ENCODE data around the gene RICTOR.

Gene RICTOR

DNA sequence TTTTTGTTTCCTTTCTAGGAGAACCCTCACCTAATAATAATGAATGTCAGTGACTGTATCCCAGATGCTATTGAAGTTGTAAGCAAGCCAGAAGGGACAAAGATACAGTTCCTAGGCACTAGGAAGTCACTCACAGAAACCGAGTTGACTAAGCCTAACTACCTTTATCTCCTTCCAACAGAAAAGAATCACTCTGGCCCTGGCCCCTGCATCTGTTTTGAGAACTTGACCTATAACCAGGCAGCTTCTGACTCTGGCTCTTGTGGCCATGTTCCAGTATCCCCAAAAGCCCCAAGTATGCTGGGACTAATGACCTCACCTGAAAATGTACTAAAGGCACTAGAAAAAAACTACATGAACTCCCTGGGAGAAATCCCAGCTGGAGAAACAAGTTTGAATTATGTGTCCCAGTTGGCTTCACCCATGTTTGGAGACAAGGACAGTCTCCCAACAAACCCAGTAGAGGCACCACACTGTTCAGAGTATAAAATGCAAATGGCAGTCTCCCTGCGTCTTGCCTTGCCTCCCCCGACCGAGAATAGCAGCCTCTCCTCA lies 141.3 kb downstream of the RICTOR start:
- no peak for DNase-seq

DNA sequence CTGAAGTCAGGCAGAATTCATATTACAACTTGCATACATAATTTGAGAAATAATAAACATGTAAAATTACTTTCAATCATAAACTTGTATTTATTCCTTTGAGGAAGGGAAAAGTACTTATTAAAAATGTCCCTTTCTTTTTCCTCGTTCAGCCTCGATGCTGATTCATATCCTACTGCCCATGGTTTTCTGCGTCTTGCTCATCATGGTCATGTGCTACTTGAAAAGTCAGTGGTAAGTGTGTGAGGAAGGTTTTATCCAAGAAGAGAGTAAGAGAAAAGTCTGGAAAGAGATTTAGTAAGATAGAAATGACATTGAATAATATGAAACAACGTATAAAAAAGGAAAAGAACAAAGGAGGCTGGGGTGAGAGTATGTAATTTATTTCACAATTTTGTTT lies 142.5 kb downstream of the RICTOR start:
- no peak for DNase-seq

DNA sequence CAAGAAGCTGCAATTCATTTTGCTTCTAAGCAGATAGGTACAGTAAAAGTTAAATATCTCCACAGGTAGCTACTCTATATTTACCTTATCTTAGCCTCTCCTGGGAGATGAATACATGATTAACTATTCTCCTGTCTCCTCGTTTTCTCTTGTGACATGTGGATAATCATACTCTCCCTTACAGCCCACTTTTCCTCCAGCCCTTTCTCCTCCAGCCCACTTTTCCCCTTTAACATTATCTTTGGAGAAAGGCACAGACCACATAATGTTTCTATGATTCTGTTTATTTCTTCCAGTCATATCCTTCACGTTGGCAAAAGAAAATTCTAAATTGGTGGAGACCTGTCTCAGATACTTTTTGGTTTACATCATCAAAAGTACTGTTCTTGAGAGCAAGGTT lies 144.4 kb downstream of the RICTOR start:
- DNase-seq, result no peak

DNA sequence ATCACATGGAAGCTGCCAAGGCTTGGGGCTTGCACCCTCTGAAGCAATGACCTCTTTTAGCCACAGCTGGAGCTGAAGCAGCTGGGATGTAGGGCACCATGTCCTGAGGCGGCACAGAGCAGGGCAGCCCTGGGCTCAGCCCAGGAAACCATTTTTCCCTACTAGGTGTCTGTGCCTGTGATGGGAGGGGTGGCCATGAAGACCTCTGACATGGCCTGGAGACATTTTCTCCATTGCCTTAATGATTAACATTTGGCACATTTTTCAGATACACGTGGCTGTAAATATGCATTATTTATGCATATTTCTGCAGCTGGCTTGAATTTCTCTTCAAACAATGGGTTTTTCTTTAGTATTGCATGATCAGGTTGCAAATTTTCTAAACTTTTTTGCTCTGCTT lies 146.7 kb downstream of the RICTOR start:
- no peak for DNase-seq

DNA sequence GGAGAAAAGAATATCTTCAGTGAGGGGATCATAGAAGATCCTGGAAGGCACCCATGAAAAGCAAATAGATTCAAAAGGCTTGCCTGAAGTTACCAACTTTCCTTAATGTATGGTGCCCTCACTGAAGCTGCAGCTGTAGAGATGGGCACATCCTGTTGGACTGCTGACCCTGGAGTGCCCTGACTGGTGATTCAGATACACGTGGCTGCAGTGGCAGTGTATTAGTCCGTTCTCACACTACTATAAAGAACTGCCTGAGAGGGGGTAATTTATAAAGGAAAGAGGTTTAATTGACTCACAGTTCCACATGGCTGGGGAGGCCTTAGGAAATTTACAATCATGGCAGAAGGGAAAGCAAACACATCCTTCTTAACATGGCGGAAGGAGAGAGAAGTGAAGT lies 148.1 kb downstream of the RICTOR start:
- no peak for DNase-seq

DNA sequence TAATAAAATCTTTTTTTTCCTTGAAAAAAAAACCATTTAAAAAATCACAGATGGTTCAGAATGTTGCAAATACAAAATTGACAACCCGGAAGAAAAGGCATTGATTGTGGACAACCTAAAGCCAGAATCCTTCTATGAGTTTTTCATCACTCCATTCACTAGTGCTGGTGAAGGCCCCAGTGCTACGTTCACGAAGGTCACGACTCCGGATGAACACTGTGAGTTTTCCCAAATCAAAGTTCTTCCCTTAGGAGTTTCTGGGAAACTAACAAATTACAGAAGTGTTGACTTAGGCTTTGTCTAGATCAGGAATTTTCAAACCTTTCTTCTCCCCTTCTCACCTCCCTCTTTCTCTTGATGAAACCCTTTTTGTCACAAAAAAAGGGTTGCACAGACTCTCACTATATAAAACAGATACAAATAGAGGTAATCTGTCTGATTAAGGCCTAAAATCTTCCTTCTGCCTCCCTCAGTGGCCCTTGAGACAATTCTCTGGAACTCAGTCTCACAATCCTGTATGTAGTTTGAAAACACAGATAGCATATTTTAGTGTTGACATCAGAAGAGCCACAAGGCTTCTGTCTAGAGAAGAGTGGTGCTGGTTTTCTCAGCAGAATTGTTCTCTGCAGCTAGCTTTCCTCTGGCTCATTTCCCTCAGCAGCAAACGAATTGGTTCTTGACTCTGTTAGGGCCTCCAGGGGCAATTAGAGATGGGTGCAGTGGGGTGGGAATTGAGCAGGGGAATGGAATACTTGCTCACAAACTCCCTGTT lies 148.9 kb downstream of the RICTOR start:
- no peak for DNase-seq

DNA sequence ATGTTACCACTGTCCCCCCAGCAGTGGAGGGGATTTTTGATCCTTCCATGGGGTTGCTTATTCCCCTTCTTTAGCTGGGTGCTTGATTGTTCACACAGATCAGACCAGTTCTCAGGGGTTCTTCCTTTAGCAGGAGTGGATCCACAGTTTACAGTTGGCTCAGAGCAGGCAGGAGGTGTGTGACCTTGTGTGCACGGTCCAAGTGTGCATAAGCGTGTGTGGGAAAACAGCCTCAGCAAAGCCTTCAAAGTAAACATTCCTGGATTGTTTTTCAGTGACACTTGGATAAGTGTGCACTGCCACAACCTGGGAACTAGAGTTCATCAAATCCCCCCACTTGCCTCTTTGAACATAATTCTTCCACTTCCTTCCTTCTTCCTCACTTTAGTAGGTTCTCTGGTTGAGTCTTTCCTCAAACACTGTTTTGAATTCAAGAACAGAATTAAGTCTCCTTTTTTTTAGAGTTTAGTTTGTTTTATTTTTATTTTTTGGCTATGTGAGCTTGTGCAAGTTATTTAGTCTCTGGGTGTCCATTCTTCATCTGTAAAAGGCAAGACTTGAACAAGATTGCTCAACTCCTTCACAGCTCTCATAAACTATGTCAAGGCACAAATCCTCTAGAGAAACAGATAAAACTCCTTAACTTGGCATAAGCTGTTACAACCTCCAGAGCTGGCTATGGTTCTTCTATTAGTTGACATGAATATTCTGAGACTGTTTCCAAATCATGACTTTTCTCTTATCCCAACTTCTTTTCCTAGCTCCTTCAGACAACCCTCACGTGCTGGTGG lies 150.3 kb downstream of the RICTOR start:
- no peak for DNase-seq

DNA sequence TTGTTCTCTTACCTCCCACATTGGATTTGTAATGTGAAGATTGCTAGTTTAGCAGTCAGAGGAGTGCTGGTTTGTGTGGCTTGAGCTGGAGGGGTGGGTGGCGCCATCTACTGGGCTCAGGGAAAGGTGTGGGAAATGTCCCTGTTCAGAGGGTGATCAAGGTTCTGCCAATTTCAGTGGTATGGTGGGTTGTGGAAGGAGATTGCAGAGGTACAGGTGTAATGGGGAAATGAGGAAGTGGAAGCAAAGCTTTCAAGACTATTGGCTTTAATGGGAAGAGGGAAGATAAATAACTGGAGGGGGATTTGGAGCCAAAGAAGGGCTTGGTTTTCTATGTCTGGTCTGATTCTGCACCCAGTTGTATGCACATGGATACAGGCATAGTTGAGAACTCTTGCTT lies 152.0 kb downstream of the RICTOR start:
- peak; percentile 41 to 81 for DNase-seq

DNA sequence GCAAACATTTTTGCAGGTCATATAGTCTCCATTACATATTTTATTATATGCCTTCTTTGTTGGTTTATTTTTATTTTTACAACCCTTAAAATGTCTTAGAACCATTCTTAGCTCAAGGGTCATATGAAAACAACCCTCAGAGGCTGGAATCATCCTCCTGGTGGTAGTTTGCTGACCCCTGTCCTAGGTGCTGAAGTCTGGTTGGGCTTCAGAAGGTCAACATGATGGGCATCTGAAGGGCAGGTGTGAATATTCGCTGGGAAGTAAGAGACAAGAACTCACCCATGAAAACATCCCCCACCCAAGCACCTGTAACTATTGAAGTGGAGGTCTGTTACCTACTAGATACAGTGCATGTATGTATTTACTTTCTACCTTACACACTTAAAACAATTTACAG lies 153.0 kb downstream of the RICTOR start:
- DNase-seq, result no peak

DNA sequence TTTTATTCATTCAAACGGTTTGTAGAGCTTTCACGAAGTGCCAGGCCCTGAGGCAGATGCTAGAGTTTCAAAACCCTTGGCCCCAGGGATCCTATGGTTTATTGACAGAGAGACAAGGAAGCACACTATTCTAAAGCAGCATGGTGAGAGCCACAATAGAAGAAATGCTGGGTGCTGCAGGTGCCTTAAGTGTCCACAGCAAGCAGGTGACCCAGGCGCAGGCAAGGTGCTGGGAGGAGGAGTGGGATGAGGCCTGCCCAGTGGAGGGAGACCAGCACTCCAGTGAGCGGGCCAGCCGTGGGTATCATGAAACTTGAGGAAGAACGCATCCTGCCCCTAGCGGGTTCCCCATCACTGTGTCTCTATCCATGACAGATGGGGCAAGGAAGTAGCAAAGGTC lies 157.4 kb downstream of the RICTOR start:
- DNase-seq, result no peak

DNA sequence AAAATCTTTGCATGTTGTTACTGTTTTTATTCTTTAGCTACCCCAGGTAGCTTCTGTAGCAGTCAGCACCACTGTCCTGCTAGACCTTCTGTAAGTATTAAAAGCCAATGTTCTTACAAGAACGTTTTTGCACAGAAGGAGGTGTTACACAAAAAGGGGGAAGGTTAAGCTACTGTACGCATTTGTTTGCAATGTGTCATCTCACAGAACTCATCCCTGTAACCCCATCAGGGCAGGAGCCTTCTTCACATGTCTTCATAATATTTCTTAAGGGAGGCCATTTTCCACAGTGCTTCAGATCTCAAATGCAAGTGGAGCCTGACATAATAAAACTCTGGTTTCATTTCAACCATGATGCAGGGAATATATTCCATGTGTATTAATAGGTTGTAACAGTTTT lies 160.5 kb downstream of the RICTOR start:
- no peak for DNase-seq

DNA sequence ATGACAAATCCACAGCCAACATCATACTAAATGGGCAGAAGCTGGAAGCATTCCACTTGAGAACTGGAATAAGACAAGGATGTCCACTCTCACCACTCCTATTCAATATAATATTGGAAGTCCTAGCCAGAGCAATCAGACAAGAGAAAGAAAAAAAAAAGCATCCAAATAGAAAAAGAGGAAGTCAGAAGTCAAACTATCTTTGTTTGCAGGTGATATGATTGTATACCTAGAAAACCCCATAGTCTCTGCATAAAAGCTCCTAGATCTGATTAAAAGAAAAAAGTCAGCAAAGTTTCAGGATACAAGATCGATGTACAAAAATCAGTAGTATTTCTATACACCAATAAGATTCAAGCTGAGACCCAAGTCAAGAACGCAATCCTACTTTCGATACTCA lies 162.3 kb downstream of the RICTOR start:
- DNase-seq, result no peak

DNA sequence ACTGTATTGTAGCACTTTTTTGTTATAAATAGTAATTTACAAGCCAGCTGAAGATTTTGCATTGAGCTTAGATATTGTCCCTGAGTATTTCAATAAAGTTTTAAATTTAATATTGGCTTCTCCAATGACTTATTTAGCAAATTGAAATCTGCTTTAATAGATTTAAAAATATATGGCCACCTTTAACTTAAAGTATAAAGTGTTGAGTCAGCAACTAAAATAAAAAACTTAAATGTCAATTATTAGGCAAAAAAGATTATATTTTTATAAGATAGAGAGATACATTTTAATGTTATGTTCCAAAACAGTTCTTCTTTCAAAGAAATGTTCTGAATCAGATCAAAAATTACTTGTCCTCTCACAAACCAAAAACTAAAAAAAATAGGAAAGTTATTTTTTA lies 167.7 kb downstream of the RICTOR start:
- no peak for DNase-seq

DNA sequence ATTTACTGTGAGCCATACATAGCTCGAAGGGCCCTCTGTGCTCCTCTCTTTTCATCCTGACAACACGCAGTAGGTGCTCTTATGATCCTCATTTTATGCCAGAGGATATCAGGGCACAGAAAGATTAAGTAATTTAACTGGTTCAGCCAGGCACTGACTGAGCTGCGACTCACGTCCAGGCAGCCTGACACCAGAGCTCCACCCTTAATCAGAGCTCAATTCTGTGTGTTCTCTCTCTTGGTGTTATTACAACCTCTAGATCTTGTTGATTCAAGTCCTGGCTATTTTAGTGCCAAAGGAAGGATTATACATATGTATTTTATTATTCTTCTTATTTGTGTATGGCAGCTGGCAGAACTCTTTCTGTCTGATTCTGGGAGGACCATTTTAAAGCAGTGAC lies 168.7 kb downstream of the RICTOR start:
- no peak for DNase-seq

DNA sequence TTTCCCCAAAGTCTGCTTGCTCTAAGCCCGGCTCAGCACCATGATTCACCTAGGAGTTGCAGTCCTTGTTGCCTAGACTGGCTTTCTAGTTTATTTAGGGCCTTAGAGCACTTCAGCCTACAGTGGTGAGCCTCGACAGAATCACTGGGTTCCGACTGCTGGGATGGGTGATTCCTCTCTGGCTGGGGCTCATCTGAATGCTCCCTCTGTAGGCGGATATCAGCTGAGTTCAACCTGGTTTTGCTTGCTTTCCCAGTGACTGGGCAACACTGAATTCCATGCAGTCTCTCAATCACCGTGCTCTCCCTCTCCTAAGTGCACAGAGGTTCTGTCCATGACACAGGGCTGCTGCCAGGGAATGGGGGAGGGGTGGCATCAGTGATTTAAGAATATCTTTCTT lies 174.3 kb downstream of the RICTOR start:
- DNase-seq, result no peak

DNA sequence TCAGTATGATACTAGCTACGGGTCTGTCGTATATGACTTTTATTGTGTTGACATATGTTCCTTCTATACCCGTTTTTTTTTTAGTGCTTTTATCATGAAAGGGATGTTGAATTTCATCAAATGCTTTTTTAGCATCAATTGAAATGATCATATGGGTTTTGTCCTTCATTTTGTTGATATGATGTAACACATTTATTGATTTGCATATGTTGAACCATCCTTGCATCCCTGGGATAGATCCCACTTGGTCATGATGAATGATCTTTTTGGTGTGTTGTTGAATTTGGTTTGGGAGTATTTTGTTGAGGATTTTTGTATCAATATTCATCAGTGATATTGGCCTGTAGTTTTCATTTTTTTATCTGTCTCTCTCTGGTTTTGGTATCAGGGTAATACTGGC lies 177.4 kb downstream of the RICTOR start:
- DNase-seq, result no peak

DNA sequence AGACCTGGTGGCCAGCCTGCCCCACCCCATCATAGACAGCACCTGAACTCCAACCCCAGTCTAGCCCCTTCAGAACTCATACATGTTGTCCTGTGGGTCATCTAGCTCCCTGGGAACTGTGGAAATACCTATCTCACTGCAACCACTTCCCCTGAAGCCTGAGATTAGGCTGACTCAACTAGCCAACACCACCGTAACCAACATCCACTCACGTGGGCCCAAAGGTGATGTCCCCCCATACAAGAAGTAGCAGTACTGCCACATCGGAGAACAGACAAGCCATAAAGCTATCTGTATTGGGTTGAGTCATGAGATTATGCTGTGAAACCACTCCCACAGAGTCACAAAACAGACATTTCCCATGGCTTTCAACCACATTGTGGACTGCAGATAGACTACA lies 181.8 kb downstream of the RICTOR start:
- no peak for DNase-seq

DNA sequence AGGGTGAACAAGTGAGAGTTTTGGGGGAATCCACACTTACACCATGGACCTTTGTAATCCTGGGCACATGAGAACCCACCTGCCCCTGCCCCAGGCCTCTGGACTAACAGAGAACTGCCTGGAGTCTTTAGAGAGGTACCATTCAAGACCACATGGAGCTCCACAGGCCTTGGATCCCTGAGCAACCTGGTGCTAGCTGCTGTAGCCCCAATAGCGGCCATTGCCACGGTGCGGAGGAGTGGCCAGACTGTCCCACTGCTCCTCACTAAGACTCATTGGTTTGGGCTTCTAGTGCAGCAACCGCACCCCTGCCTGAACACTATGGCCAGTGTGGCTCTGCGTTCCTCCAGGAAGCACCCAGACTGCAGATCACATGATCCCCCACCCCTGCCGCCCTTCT lies 182.6 kb downstream of the RICTOR start:
- no peak for DNase-seq

DNA sequence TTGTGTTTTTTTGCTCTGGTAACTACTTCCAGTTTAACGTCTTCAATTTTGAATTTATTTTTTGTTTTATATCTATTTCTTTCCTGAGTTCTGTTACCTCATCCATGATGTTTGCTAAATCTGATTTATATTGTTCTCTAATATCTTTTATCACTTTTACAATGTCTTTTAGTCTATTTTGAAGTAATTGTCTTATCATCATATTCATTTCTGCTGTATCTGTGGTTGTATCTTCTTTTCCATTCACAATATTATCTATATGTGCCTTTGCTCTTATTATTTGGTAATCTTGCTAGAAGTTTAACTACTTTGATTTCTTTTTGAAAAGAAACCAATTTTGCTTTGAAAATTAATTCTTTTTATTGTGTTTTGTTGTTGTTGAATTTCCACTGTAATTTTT lies 184.8 kb downstream of the RICTOR start:
- DNase-seq, result no peak

DNA sequence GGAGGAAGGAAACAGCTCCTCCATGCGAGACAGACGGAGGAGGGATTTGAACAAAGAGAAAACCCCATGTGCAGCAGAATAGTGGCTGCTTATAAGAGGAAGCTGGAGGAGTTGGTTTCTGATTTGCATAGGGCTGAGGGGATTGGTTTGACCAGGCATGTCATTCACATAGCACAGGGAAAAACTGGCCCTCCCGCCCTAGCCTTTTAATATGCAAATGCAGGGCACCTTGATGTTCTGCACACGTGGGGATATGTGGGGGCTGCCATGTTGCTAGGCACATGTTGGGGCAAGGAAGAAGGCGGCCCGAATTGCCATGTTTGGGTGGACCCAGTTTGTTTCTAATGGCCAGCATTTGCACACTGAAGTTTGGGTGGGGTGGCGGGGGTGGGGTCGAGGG lies 186.2 kb downstream of the RICTOR start:
- DNase-seq, result peak; percentile 63 to 78

All from NCI-H526 (cell line).